H1 (cell line): ENCODE data around the gene PDZD2. TPM values are rescaled to one million over a fixed set of nuclear protein-coding genes. Genes with fewer than 3 reads are reported as not detected.

Source experiments
- CTCF ChIA-PET: fragments of 300-600 bp; sonication (Branson Sonifier 250); formaldehyde crosslinking; loops from one replicate; lab custom pipeline; 2021; ENCODE audit not compliant: partially characterized antibody; lab: Charles Lee
- POLR2A ChIA-PET: fragments of 300-600 bp; sonication (Branson Sonifier 250); formaldehyde crosslinking; loops from one replicate; lab custom pipeline; 2021; ENCODE audit warnings: inconsistent platforms; ENCODE audit not compliant: partially characterized antibody; lab: Charles Lee
- DNase-seq, 2 experiments: peaks; one replicate each; pipeline versions ENCODE4 v3.0.0 to v3.0.0-alpha.2; 2010 to 2022; ENCODE audit warnings: low spot score in 2 of 2, low read depth in 1 of 2, mixed read lengths in 1 of 2
- FAIRE-seq: peaks from 2 replicates; lab custom pipeline; 2011; peaks lifted over from hg19 to GRCh38; lab: Jason Lieb, UNC
- H2AFZ ChIP-seq: 2 replicates; pipeline ENCODE4 v1.8.1; 2012; ENCODE audit warnings: low read length, inconsistent platforms
- H2AK5ac ChIP-seq: 2 replicates; pipeline ENCODE4 v1.6.1; 2013; ENCODE audit warnings: low read depth, low read length
- H2BK120ac ChIP-seq: replicated peaks from 2 replicates; pipeline ENCODE3; 2013; ENCODE audit warnings: low read depth, low read length, inconsistent platforms
- H2BK12ac ChIP-seq: 2 replicates; pipeline ENCODE4 v1.6.1; 2013; ENCODE audit warnings: low read depth, low read length
- H2BK15ac ChIP-seq: 2 replicates; pipeline ENCODE4 v1.6.1; 2013; ENCODE audit warnings: low read length
- H2BK20ac ChIP-seq: 2 replicates; pipeline ENCODE4 v1.6.1; 2013; ENCODE audit warnings: low read length
- H2BK5ac ChIP-seq: 2 replicates; pipeline ENCODE4 v1.6.1; 2013; ENCODE audit warnings: low read depth, low read length
- H3K14ac ChIP-seq: 2 replicates; pipeline ENCODE4 v1.6.1; 2013; ENCODE audit warnings: inconsistent platforms; ENCODE audit not compliant: insufficient read length
- H3K18ac ChIP-seq: 2 replicates; pipeline ENCODE4 v1.6.1; 2013; ENCODE audit warnings: low read length; ENCODE audit errors: extremely low read depth
- H3K23ac ChIP-seq: 2 replicates; pipeline ENCODE4 v1.6.1; 2013; ENCODE audit warnings: inconsistent platforms; ENCODE audit not compliant: insufficient read length
- H3K23me2 ChIP-seq: 2 replicates; pipeline ENCODE4 v1.6.1; 2013; ENCODE audit warnings: low read depth, low read length
- H3K27ac ChIP-seq: 2 replicates; pipeline ENCODE4 v1.6.1; 2011; ENCODE audit warnings: low read depth, low read length, inconsistent platforms
- H3K27me3 ChIP-seq, 4 experiments: replicated peaks in 1 of 4; 1 replicate in 1 of 4; 2 replicates in 3 of 4; pipeline versions ENCODE4 v1.6.1 to v1.8.1; 2011 to 2013; ENCODE audit warnings: low read length in 3 of 4, mild to moderate bottlenecking in 3 of 4, inconsistent platforms in 2 of 4, mixed read lengths in 2 of 4, moderate library complexity in 1 of 4; ENCODE audit not compliant: control insufficient read depth in 3 of 4, insufficient read depth in 3 of 4; ENCODE audit errors: extremely low read depth in 1 of 4
- H3K36me3 ChIP-seq, 4 experiments: 2 replicates each; pipeline versions ENCODE4 v1.6.1 to v1.8.1; 2011 to 2013; ENCODE audit warnings: mild to moderate bottlenecking in 4 of 4, low read length in 3 of 4, moderate library complexity in 2 of 4, control low read depth in 1 of 4, inconsistent platforms in 1 of 4; ENCODE audit not compliant: insufficient read depth in 4 of 4, control insufficient read depth in 2 of 4
- H3K4ac ChIP-seq: replicated peaks from 2 replicates; pipeline ENCODE3; 2013; ENCODE audit warnings: low read length, low read depth, mixed read lengths, inconsistent platforms; ENCODE audit not compliant: insufficient read length
- H3K4me1 ChIP-seq, 4 experiments: replicated peaks in 1 of 4; 1 replicate in 1 of 4; 2 replicates in 3 of 4; pipeline versions ENCODE4 v1.6.1 to v1.8.1; 2011 to 2013; ENCODE audit warnings: low read length in 3 of 4, inconsistent platforms in 2 of 4, mixed read lengths in 1 of 4; ENCODE audit not compliant: insufficient read depth in 4 of 4, control insufficient read depth in 3 of 4
- H3K4me2 ChIP-seq, 2 experiments: 2 replicates each; pipeline versions ENCODE4 v1.6.1 to v1.8.1; 2011 to 2013; ENCODE audit warnings: low read depth in 2 of 2, low read length in 2 of 2, control low read depth in 1 of 2, inconsistent platforms in 1 of 2, mild to moderate bottlenecking in 1 of 2; ENCODE audit not compliant: insufficient read depth in 1 of 2
- H3K4me3 ChIP-seq, 4 experiments: fragments of 200-600, 300-600 bp in 1 of 4; sonication (generic), shearing (Covaris generic), sonication (Bioruptor Twin) in 1 of 4; 2 replicates each; pipeline versions ENCODE4 v1.5.1 to v1.8.1; 2011 to 2016; ENCODE audit warnings: low read length in 4 of 4, low read depth in 3 of 4, control low read depth in 2 of 4, inconsistent platforms in 2 of 4, mild to moderate bottlenecking in 2 of 4, mixed read lengths in 1 of 4, moderate library complexity in 1 of 4; ENCODE audit not compliant: insufficient read depth in 2 of 4; ENCODE audit errors: extremely low read depth in 1 of 4
- H3K56ac ChIP-seq: replicated peaks from 2 replicates; pipeline ENCODE3; 2013; ENCODE audit warnings: low read depth, mild to moderate bottlenecking, mixed read lengths, low read length, inconsistent platforms; ENCODE audit not compliant: insufficient read length
- H3K79me1 ChIP-seq: 2 replicates; pipeline ENCODE4 v1.6.1; 2013; ENCODE audit warnings: low read depth, low read length, control low read depth
- H3K79me2 ChIP-seq, 2 experiments: 2 replicates each; pipeline versions ENCODE4 v1.6.1 to v1.8.1; 2012 to 2013; ENCODE audit warnings: low read length in 2 of 2, mild to moderate bottlenecking in 2 of 2, inconsistent platforms in 1 of 2; ENCODE audit not compliant: insufficient read depth in 2 of 2, control insufficient read depth in 1 of 2
- H3K9ac ChIP-seq, 4 experiments: replicated peaks in 1 of 4; 1 replicate in 1 of 4; 2 replicates in 3 of 4; pipeline versions ENCODE4 v1.6.1 to v1.8.1; 2011 to 2013; ENCODE audit warnings: low read depth in 3 of 4, low read length in 3 of 4, control low read depth in 2 of 4, mild to moderate bottlenecking in 2 of 4, moderate library complexity in 2 of 4, inconsistent platforms in 1 of 4; ENCODE audit errors: extremely low read depth in 1 of 4
- H3K9me3 ChIP-seq, 2 experiments: 2 replicates each; pipeline versions ENCODE4 v1.6.1 to v1.8.1; 2012 to 2013; ENCODE audit warnings: mild to moderate bottlenecking in 2 of 2, moderate library complexity in 2 of 2, control low read depth in 1 of 2, inconsistent platforms in 1 of 2, low read depth in 1 of 2, low read length in 1 of 2, mixed read lengths in 1 of 2; ENCODE audit not compliant: insufficient read depth in 2 of 2
- H4K20me1 ChIP-seq, 2 experiments: replicated peaks in 1 of 2; 2 replicates each; pipeline versions ENCODE3 to v1.8.1; 2011 to 2013; ENCODE audit warnings: inconsistent platforms in 2 of 2, low read length in 2 of 2, mild to moderate bottlenecking in 1 of 2; ENCODE audit not compliant: insufficient read depth in 2 of 2, control insufficient read depth in 1 of 2
- H4K5ac ChIP-seq: 2 replicates; pipeline ENCODE4 v1.6.1; 2013; ENCODE audit warnings: low read length, low read depth, mixed read lengths, inconsistent platforms; ENCODE audit not compliant: insufficient read length
- H4K8ac ChIP-seq: 2 replicates; pipeline ENCODE4 v1.8.0; 2013; ENCODE audit warnings: mild to moderate bottlenecking, moderate library complexity, low read length, inconsistent platforms; ENCODE audit not compliant: insufficient read depth; ENCODE audit errors: extremely low read depth
- H4K91ac ChIP-seq: replicated peaks from 2 replicates; pipeline ENCODE3; 2013; ENCODE audit warnings: low read length, mixed read lengths, inconsistent platforms; ENCODE audit not compliant: insufficient read length
- CHD1 ChIP-seq: IDR thresholded peaks from 2 replicates; pipeline ENCODE4 v1.6.1; 2012; ENCODE audit warnings: low read depth, low read length, improper control_type of control experiment
- JUN ChIP-seq: IDR thresholded peaks from 2 replicates; pipeline ENCODE4 v1.6.1; 2011; ENCODE audit warnings: low read depth, mild to moderate bottlenecking, improper control_type of control experiment, low read length
- WGBS, 2 experiments: shearing (Covaris generic) in 1 of 2; methylation state at CpG; one replicate each; pipeline versions ENCODE4 v1.1.6 to v1.1.7; 2013 to 2015; ENCODE audit warnings: low lambda C conversion rate in 2 of 2, mixed read lengths in 2 of 2, inconsistent platforms in 1 of 2, low coverage in 1 of 2, missing lambda C conversion rate in 1 of 2; ENCODE audit not compliant: insufficient replicate concordance in 2 of 2, insufficient coverage in 1 of 2, insufficient read length in 1 of 2; ENCODE audit errors: extremely low coverage in 1 of 2, missing lambda C conversion rate in 1 of 2; 5-methylcytosine and 5-hydroxymethylcytosine counted together
- polyA plus RNA-seq, 7 experiments: library from polyadenylated mRNA; depleted of rRNA in 3 of 7; stranded (reverse) in 5 of 7; unstranded in 2 of 7; fragments of >200 nt in 5 of 7; fragments of 200-250 nt in 2 of 7; gene quantifications; 1 replicate in 5 of 7; 2 replicates in 1 of 7; 4 replicates in 1 of 7; pipeline versions ENCODE4 v1.2.1 to v1.2.3, GENCODE V29; 2011 to 2013; ENCODE audit warnings: missing spikeins in 2 of 7, mixed read lengths in 2 of 7
- total RNA-seq: library from RNA; stranded (reverse); fragmentation: NEBNext Ultra II Directional; extraction: Animal tissue kit (Norgen Biotek cat#: 25700); gene quantifications from 2 replicates; pipeline ENCODE4 v1.2.1, GENCODE V29; 2021
- TF ChIP-seq, protein P1 (sequence below): IDR thresholded peaks from 2 replicates; pipeline ENCODE4 v1.6.1; 2011; ENCODE audit warnings: low read length, improper control_type of control experiment

PDZD2 gene
- total and polyA plus RNA-seq, 2 of the 8 experiments (the other 6 are each of a cell fraction or from before 2014, with no cell fraction given), result 1.2 to 6.8 TPM

DNA sequence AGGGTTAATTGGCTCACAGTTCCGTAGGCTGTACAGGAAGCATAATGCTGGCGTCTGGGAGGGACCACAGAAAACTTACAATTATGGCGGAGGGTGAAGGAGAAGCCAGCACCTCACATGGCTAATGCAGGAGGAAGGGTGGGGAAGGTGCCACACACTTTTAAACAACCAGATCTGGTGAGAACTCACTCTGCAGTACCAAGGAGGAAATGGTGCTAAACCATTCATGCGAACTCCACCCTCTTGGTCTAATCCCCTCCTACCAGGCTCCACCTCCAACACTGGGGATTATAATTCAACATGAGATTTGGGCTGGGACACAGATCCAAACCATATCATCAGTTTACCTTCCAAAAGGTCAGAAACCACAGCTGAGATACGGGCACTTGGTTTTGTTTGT is 122.9 kb downstream of the PDZD2 start:
- ChIA-PET POLR2A (no interaction called here), CTCF (interaction anchor here (1.1 to 1.4 kb wide), 3 partner anchors 8 to 47 kb away, joined by 3 read pairs; no protein-coding TSS in a partner anchor)
- FAIRE-seq, result no peak
- H4K5ac ChIP-seq, result no peak overlapping the region
- H3K79me1 ChIP-seq, result no peaks in the 10 kb centered on the region
- no peak overlapping the region for H2BK5ac ChIP-seq
- no peak overlapping the region for H4K8ac ChIP-seq
- H2BK15ac ChIP-seq, result no peak overlapping the region
- WGBS, 2 experiments, result 74% methylated on average over 5 of the region's 5 CpGs; no CpG with 5 or more reads in 1 of the 2 experiments
- H4K91ac ChIP-seq, result no peak overlapping the region
- no peak overlapping the region for H3K4me3 ChIP-seq
- no peak overlapping the region for H3K23ac ChIP-seq
- H3K79me2 ChIP-seq, result no peaks in the 10 kb centered on the region
- TF ChIP-seq, protein P1, sequence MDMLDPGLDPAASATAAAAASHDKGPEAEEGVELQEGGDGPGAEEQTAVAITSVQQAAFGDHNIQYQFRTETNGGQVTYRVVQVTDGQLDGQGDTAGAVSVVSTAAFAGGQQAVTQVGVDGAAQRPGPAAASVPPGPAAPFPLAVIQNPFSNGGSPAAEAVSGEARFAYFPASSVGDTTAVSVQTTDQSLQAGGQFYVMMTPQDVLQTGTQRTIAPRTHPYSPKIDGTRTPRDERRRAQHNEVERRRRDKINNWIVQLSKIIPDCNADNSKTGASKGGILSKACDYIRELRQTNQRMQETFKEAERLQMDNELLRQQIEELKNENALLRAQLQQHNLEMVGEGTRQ, result no peak
- no peak for TF ChIP-seq JUN
- TF ChIP-seq CHD1, result no peak
- no peak overlapping the region for H2BK20ac ChIP-seq
- H3K56ac ChIP-seq, result no peak overlapping the region
- DNase-seq, result no peak
- H3K27me3 ChIP-seq, result no peaks in the 10 kb centered on the region; a peak in 4 of 7 replicates
- no peaks in the 10 kb centered on the region for H4K20me1 ChIP-seq
- H3K23me2 ChIP-seq, result no peaks in the 10 kb centered on the region
- no peak overlapping the region for H2BK120ac ChIP-seq
- H3K18ac ChIP-seq, result no peak overlapping the region
- no peak overlapping the region for H3K14ac ChIP-seq
- no peak overlapping the region for H2BK12ac ChIP-seq
- no peaks in the 10 kb centered on the region for H3K4me1 ChIP-seq
- no peaks in the 10 kb centered on the region for H3K9me3 ChIP-seq
- no peaks in the 10 kb centered on the region for H3K36me3 ChIP-seq
- no peak overlapping the region for H2AK5ac ChIP-seq
- H3K9ac ChIP-seq, result no peak overlapping the region
- no peak overlapping the region for H2AFZ ChIP-seq
- H3K4me2 ChIP-seq, result no peak overlapping the region
- H3K4ac ChIP-seq, result no peak overlapping the region
- no peak overlapping the region for H3K27ac ChIP-seq
